Measurements from ENCODE around the gene TTC34.

GRCh38 chr1:2605509-2606395 lies 195.7 kb downstream of the TTC34 start:
- TF ChIP-seq EZH2 (IDR thresholded peaks at IDR 0.05; ENCODE audit: low read depth), result no peak
- TF ChIP-seq, protein P1, sequence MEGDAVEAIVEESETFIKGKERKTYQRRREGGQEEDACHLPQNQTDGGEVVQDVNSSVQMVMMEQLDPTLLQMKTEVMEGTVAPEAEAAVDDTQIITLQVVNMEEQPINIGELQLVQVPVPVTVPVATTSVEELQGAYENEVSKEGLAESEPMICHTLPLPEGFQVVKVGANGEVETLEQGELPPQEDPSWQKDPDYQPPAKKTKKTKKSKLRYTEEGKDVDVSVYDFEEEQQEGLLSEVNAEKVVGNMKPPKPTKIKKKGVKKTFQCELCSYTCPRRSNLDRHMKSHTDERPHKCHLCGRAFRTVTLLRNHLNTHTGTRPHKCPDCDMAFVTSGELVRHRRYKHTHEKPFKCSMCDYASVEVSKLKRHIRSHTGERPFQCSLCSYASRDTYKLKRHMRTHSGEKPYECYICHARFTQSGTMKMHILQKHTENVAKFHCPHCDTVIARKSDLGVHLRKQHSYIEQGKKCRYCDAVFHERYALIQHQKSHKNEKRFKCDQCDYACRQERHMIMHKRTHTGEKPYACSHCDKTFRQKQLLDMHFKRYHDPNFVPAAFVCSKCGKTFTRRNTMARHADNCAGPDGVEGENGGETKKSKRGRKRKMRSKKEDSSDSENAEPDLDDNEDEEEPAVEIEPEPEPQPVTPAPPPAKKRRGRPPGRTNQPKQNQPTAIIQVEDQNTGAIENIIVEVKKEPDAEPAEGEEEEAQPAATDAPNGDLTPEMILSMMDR (conservative IDR thresholded peaks at IDR 0.05), result no peak

Data from PC-9 (cell line).